8988T (cell line): Measurements from ENCODE around the gene EBF4.
"Not testable (repeated sequence)": the region's sequence is repeated elsewhere in the genome, so short reads cannot be mapped to it uniquely, and the experiment has no call there.

ENCODE experiments used
- DNase-seq: peaks from one replicate; pipeline ENCODE4 v3.0.0; 2011

EBF4 gene

DNA sequence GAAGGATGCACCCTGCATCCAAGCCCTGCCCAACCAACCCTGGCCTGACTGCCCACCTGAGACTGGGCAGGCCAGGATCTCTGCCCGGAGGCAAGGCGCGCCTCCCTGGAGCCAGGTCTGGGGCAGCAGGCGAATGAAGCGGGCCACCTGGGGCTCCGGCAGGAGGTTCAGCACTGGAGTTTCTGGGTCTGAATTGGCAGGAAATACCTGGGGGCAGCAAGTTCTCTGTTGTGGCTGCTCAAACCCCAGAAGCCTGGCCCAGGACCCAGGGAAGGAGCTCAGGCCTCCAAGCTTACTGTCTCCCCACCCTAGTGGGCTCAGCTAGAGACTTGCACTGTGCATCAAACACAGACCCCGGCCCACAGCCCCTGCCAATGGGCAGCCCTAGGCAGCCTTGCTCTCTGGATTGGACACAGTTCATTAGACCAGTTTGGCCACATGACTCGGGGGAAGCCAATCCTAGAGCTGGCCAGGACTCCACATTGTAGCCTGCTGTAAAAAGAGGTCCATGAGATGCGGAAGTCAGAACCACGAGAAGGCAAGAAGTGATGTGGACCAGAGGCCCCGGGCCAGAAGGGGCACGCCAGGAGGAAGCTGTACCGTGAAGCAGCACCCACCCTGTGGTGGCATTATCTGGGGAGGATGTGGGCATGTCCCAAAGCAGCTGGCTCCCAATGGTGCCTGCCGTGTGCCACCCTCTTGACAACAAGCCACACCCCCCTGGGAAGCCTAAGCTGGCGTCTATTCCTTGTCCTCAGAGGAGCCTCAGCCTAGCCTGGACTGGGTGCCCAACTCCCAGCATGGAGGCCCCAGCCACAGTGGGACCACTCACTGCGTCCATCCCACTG, 104.8 kb downstream of the EBF4 start:
- peak; percentile 34 for DNase-seq

- no peak for DNase-seq
Measured at GRCh38 chr20:2798095-2798805, 105.7 kb downstream of the EBF4 start.

DNA sequence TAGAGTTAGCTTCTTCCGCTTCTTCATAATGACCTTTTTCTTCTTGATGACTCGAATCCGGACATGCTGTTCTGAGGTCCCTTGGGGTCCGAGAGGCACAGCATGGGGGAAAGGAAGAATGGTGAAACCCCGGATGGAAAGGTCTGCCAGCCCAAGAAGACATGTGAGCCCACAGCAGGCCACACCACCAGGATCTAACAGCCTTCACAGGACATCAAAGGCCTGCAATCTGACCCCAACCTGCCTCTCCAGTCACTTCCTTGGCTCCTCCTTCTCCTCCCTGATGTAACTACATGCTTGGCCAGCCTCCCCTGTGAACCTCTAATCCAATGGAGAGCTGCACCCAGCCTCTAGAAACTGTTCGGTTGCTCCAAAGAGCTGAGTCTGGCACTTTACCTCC, 106.2 kb downstream of the EBF4 start:
- DNase-seq: peak; percentile 55

DNA sequence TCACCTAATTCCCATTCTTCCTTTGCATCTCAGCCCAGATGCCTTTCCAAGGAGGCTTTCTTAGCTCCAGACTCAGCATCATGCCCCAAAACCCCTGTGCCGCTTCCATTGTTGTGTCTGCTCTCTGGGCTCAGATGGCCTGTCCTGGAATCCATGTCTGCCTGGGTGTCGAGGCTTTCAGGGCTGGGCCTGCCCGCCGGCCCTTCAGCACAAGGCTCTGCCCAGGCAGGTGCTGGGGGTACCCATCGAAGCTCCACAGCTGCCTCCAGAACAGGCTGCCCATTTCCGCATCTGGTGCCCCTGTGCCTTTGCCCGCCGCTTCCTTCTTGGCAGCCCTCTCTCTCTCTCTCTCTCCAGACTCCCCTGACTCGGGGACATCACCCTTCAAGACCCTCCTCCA, 106.7 kb downstream of the EBF4 start:
- DNase-seq: peak; percentile 15

GRCh38 chr20:2799688-2800520, 107.3 kb downstream of the EBF4 start:
- DNase-seq: peak; percentile 44

DNA sequence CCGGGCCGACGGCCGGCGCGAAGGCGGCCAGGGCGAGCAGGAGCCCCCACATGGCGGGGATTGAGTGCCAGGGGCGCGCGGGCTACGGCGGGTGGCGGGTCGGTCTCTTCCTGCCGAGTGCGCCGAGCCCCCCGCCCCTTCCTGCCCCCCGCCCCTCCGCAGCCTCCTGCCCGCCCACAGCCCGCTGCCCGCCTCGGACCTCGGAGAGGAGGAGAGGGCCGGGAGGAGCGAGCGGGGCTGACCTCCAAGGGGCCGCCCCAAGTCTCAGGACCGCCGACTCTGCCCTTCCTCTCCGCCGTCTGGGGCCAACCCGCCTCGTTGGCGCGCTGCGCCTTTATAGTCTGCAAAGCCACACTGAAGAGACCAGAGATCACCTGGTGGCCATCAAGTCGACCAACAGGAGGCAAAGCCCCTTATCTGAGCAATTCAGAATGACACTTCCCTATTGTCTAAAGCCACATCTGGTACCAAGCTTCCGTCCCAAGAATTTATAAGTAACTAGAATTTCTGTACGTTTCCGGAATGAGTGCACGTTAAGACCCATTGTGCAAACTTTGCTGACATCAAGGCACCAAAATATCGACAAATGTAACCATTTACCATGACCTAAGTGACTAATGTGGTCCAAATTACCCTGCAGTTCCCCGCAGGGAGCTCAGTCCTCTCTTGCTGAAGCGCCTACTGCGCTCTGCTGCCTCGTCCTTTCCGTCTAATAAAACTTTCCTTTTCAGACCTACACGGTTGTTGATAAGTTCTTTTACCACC, 108.1 kb downstream of the EBF4 start, which contains the start of gene CPXM1:
CPXM1 (minus strand) TSS at position 107 of the 765 bp plus-strand sequence; CDS start at position 52, 55 bp downstream.
- peak; percentile 15 for DNase-seq

DNA sequence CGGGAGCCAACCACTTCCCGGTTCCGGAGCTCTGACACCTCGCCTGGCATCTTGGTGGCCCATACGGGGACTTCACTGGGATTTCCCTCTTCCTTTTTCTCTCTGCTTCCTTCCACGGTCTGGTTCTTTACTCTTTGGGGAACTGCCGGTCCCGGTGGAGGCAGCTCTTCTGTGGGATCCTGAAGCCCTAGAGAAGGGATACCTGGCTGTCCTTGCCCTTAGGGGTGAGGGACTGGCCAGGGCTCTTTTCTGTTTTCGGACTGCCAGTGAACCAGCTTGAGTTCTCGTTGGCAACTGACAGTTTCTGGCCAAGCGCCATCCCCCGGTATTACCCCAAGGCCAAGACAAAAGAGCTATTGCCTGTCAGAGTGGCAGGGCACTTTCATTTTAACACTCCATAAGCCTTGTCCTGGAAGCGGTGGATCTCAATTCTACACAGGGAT, 108.7 kb downstream of the EBF4 start:
- no peak for DNase-seq

GRCh38 chr20:2804041-2804828, 111.7 kb downstream of the EBF4 start:
- DNase-seq: peak; percentile 15

GRCh38 chr20:2804852-2805688, 112.5 kb downstream of the EBF4 start:
- no peak for DNase-seq

- peak; percentile 10 for DNase-seq
Measured at GRCh38 chr20:2805689-2806350, 113.2 kb downstream of the EBF4 start.

GRCh38 chr20:2806351-2806701, 113.7 kb downstream of the EBF4 start:
- DNase-seq: no peak

GRCh38 chr20:2807019-2807418, 114.4 kb downstream of the EBF4 start:
- DNase-seq: no peak

DNA sequence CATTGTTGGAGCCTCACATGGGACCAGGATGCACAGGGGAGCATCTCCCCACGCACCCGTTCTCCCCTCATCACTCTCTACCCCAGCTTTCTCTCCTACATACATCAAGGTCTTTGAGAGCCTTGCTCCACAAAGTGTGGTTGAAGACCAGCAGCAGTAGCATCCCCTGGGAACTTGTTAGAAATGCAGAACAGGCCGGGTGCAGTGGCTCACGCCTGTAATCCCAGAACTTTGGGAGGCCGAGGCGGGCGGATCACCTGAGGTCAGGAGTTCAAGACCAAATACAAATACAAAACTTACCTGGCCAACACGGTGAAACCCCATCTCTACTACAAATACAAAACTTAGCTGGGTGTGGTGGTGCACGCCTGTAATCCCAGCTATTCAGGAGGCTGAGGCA, 115.3 kb downstream of the EBF4 start:
- DNase-seq: not testable (repeated sequence)

DNA sequence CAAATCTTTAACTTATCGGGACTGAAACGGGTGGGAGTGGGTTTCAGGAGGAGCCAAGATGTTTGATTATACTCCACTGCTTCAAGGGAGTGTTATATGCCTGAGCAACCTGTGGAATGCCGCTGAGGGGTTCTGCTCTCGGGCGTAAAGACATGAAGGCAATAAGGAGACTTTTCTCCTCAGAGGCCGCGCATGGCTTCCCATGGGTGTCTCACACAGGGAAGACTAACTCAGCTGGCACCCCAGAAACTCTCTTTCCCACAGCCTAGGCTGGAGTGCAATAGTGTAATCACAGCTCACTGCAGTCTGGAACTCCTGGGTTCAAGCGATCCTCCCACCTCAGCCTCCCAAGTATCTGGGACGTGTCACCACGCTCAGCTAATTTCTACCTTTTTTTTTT, 117.1 kb downstream of the EBF4 start:
- DNase-seq: no peak
